T-cell (primary cell): ENCODE results near the gene VANGL1. TPM values are rescaled to one million over a fixed set of nuclear protein-coding genes. Genes with fewer than 3 reads are reported as not detected.
A peak's percentile ranks its signal among the peaks of the same experiment; 100 is the strongest.

Source experiments
- ATAC-seq, 4 experiments: fragments of 200-7000 bp in 3 of 4; fragments of 150-1000 bp in 1 of 4; cut with Tn5 transposase; replicated peaks in 1 of 4; 1 replicate in 3 of 4; 2 replicates in 1 of 4; pipeline ENCODE4 v1.10.0; 2021; ENCODE audit warnings: moderate library complexity in 3 of 4, mild to moderate bottlenecking in 2 of 4, moderate number of reproducible peaks in 1 of 4
- CTCF ChIA-PET, 2 donors: fragments of 300-600 bp; sonication (Branson Sonifier 250); formaldehyde crosslinking; loops; one replicate each; lab custom pipeline; 2022; ENCODE audit warnings: antibody characterized with exemption in 2 of 2; lab: Charles Lee
- POLR2A ChIA-PET, 2 donors: fragments of 300-600 bp; sonication (Branson Sonifier 250); formaldehyde crosslinking; loops; one replicate each; lab custom pipeline; 2022; ENCODE audit warnings: antibody characterized with exemption in 2 of 2; lab: Charles Lee
- DNase-seq, 35 experiments: peaks; one replicate each; pipeline versions ENCODE4 v3.0.0 to v3.0.0-alpha.2; 2013 to 2023
- H3K27ac ChIP-seq: one replicate; pipeline ENCODE4 v1.5.1; 2013; ENCODE audit warnings: low read length
- H3K27me3 ChIP-seq, 2 experiments: replicated peaks in 1 of 2; 1 replicate in 1 of 2; 2 replicates in 1 of 2; pipeline versions ENCODE4 v1.6.1 to v1.7.0; 2013; ENCODE audit warnings: low read length in 1 of 2, mixed read lengths in 1 of 2; ENCODE audit not compliant: control insufficient read depth in 2 of 2, insufficient read depth in 2 of 2; ENCODE audit errors: extremely low read depth in 1 of 2
- H3K36me3 ChIP-seq, 2 donors: 1 replicate in 1 of 2; 2 replicates in 1 of 2; pipeline versions ENCODE4 v1.6.1 to v1.7.0; 2013; ENCODE audit warnings: low read length in 1 of 2; ENCODE audit not compliant: control insufficient read depth in 2 of 2, insufficient read depth in 1 of 2; ENCODE audit errors: extremely low read depth in 1 of 2
- H3K4me1 ChIP-seq, 2 experiments: 1 replicate in 1 of 2; 2 replicates in 1 of 2; pipeline versions ENCODE4 v1.6.1 to v1.7.0; 2013; ENCODE audit warnings: low read length in 2 of 2, mixed read lengths in 1 of 2; ENCODE audit not compliant: insufficient read depth in 2 of 2, control insufficient read depth in 1 of 2; ENCODE audit errors: extremely low read depth in 1 of 2
- H3K4me3 ChIP-seq, 2 donors: 1 replicate in 1 of 2; 2 replicates in 1 of 2; pipeline versions ENCODE4 v1.5.1 to v1.7.0; 2013; ENCODE audit warnings: mild to moderate bottlenecking in 2 of 2, low read length in 1 of 2, moderate library complexity in 1 of 2; ENCODE audit not compliant: control insufficient read depth in 1 of 2; ENCODE audit errors: extremely low read depth in 1 of 2
- H3K9me3 ChIP-seq: 2 replicates; pipeline ENCODE4 v1.7.0; 2013
- H3K27ac Mint-ChIP-seq, 2 donors: one replicate each; pipeline ENCODE4 v1.8.0; 2020 to 2021; ENCODE audit warnings: mild to moderate bottlenecking in 2 of 2, mixed read lengths in 2 of 2
- H3K27me3 Mint-ChIP-seq, 2 donors: one replicate each; pipeline ENCODE4 v1.8.0; 2021 to 2022; ENCODE audit warnings: mixed read lengths in 2 of 2
- H3K36me3 Mint-ChIP-seq: one replicate; pipeline ENCODE4 v1.8.0; 2021; ENCODE audit warnings: mixed read lengths
- H3K4me1 Mint-ChIP-seq, 3 donors: one replicate each; pipeline ENCODE4 v1.8.0; 2020 to 2022; ENCODE audit warnings: mixed read lengths in 3 of 3, mild to moderate bottlenecking in 1 of 3
- H3K4me3 Mint-ChIP-seq, 3 donors: one replicate each; pipeline ENCODE4 v1.8.0; 2020 to 2022; ENCODE audit warnings: mild to moderate bottlenecking in 3 of 3, mixed read lengths in 3 of 3, moderate library complexity in 3 of 3
- H3K9me3 Mint-ChIP-seq, 3 donors: one replicate each; pipeline ENCODE4 v1.8.0; 2020 to 2022; ENCODE audit warnings: mixed read lengths in 3 of 3
- WGBS: methylation state at CpG from one replicate; pipeline ENCODE4 v1.1.5; 2013; ENCODE audit warnings: missing lambda C conversion rate; ENCODE audit not compliant: insufficient coverage; 5-methylcytosine and 5-hydroxymethylcytosine counted together
- total RNA-seq, 35 experiments: library from RNA in 6 of 35; stranded (reverse) in 6 of 35; fragments of 120-200 nt in 1 of 35; gene quantifications; one replicate each; pipeline versions ENCODE4 v1.2.1 to v1.2.4 and lab custom pipeline; 2013 to 2026

The VANGL1 gene
- total RNA-seq, 5 donors from 2014 or later (not counting 1 experiment from before 2014, with no cell fraction given) = 1.7 to 2.5 (median 2.4) TPM

DNA sequence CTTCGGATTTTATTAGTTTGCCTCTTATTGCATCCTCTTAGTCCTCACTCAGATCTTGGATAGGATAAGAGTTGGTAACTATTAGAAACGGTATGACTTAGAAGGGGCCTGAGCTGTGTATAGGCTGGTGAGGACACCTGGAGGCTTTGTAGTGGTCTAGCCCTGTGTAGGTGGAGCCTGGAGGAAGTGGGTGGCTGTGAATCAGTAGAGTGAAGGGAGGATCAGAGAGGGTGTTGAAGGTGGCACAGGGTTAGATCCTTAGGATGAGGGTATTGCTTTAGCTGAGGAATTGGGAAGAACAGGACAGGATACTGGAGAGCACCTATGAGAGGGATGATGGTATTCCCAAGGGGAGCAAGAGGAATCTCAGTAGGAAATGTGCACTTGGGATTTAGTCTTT is 5.7 kb downstream of the VANGL1 start:
- Histone ChIP-seq H3K27me3 (peaks cover 0 to 2% of the 10 kb centered on the region in 2 experiments), H3K36me3 (no peaks in the 10 kb centered on the region), H3K4me3 (no peak overlapping the region), H3K27ac (no peak overlapping the region), H3K4me1 (peaks cover 12 to 22% of the 10 kb centered on the region in 2 experiments), H3K9me3 (no peaks in the 10 kb centered on the region)
- Mint-ChIP-seq H3K4me1 (peaks cover 0 to 9% (median 8%) of the 10 kb centered on the region in 3 donors), H3K27me3 (peaks cover 5 to 11% of the 10 kb centered on the region in 2 donors), H3K9me3 (no peaks in the 10 kb centered on the region), H3K27ac (no peak overlapping the region), H3K36me3 (no peaks in the 10 kb centered on the region), H3K4me3 (no peak overlapping the region)
- ChIA-PET CTCF (no interaction called here), POLR2A (no interaction called here)
- DNase-seq (peak in 3 of 35 experiments; percentile 3 to 22 (median 9)), ATAC-seq (peak; percentile 59 to 87 (median 74))
- 14% methylated on average over 1 of the region's 2 CpGs for WGBS

DNA sequence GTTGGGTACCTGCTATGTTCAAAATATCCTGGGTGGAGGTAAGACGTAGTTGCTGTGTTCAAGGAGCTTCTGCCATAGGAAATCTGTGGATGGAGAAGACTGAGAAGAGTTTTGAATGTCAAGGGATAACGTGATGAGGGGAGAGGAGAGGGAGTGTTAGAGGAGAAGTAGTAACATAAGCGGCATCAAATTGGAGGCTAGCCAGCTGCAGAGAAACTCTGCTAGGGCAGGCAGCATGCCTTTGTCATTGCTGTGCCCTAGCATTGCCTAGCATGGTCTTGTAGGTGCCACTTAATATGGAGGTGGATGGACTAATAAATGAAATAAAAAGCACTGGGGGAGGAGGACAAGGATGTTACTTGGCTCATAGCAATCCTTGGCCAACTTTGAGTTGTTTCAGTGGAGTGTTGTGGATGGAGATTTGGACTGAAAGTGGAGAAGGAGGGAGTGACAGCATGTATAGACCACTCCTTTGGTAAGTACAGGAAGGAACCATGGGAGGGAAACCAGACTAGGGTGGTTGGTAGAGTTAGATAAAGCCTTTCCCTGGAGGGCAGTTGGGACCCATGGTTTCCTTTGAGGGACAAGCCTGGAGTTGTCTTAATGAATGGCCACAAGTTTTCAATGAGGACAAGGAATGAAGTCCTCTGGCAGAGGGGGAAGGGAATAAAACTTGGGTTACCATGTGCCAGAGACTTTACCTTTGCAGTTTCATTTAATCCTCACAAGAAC is 6.3 kb downstream of the VANGL1 start:
- Histone ChIP-seq H3K27ac (no peak overlapping the region), H3K27me3 (no peaks in the 10 kb centered on the region), H3K4me3 (no peak overlapping the region), H3K36me3 (no peaks in the 10 kb centered on the region), H3K9me3 (no peaks in the 10 kb centered on the region), H3K4me1 (peaks cover 8 to 22% of the 10 kb centered on the region in 2 experiments)
- Mint-ChIP-seq H3K4me1 (peaks cover 0 to 4% (median 4%) of the 10 kb centered on the region in 3 donors), H3K9me3 (no peaks in the 10 kb centered on the region), H3K27me3 (peaks cover 1 to 7% of the 10 kb centered on the region in 2 donors), H3K36me3 (no peaks in the 10 kb centered on the region), H3K4me3 (no peak overlapping the region), H3K27ac (no peak overlapping the region)
- DNase-seq (no peak), ATAC-seq (no peak)
- ChIA-PET POLR2A (no interaction called here), CTCF (no interaction called here)
- 83% methylated on average over 3 of the region's 3 CpGs for WGBS

DNA sequence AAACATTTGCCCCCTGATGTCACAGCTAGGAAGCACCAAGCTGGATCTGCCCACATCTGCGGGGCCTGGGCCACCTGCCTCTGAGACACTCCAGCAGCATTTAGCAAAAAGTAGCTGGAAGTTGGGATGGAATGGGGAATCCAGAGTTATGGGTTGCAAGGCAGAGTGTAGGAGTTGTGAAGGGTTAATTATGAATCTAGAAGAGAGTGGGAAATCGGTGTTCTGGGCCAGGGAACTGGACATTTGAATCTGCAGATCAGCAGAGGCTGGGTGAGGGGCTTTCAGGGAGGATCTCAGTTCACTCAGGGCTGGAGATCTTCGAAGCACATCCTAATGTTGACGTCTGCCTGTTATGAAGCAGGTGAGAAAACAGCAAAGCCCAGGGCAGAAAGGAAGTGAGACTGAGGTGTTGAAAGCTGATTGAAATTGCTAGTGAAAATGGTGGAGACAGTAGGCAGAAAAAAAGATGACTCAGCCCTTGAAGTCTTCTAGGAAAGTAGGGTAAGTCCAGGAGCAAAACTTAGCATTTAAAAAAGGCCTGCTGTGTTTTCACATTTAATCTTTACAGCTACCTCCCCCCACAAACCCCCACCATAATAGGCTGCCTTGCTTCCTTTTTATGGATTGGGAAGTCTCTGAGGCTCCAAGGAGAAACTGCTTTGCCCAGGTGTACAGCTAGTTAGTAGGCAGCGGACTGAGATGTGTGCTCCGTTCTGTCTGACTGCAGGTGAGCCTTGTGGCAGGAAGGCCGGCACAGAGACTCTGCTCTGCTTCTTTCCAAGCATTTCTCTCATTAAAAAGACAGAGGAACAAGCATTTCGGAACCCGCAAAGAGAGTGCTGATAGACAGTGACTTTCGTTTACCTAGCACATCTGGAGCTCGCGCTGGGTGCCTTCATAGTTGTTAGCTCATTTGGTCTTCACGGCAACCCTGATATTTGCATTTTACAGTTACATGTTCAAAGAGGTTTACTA is 7.2 kb downstream of the VANGL1 start:
- 68% methylated on average over 11 of the region's 13 CpGs for WGBS
- Mint-ChIP-seq H3K36me3 (no peaks in the 10 kb centered on the region), H3K9me3 (no peaks in the 10 kb centered on the region), H3K4me3 (no peak overlapping the region), H3K27me3 (peaks cover 0 to 3% of the 10 kb centered on the region in 2 donors), H3K4me1 (no peaks in the 10 kb centered on the region), H3K27ac (no peak overlapping the region)
- no peak overlapping the region for H3K27ac ChIP-seq
- no peaks in the 10 kb centered on the region for H3K27me3 ChIP-seq
- CTCF ChIA-PET = no interaction called here
- no peaks in the 10 kb centered on the region for H3K9me3 ChIP-seq
- peak; percentile 23 to 46 (median 37) for ATAC-seq
- peak in 1 of 35 experiments; percentile 14 for DNase-seq
- H3K4me1 ChIP-seq = peaks cover 8 to 22% of the 10 kb centered on the region in 2 experiments
- no peaks in the 10 kb centered on the region for H3K36me3 ChIP-seq
- POLR2A ChIA-PET = no interaction called here
- no peak overlapping the region for H3K4me3 ChIP-seq

DNA sequence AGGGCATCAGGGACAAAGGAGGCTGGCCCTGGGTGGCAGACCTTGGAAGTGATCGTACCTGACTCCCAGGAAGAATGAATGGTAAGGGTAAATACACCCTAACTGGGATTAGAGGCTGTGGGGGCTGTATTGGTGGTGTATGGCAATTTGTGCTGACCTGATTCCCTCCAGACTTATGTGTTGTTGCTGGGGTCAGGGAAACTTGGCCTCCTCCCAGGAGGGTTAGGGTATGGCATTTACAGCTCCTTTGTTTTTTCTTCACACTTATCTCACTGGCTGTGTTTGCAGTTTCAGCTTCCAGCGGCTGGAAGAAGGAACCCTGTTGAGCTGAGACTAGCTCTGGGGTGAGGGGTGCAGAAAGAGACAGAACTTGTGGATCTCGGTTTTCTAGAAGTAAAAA is 8.2 kb downstream of the VANGL1 start:
- no peak overlapping the region for H3K4me3 Mint-ChIP-seq
- no peak overlapping the region for H3K27ac ChIP-seq
- POLR2A ChIA-PET = no interaction called here
- 78% methylated on average over 1 of the region's 3 CpGs for WGBS
- H3K36me3 Mint-ChIP-seq = no peaks in the 10 kb centered on the region
- H3K4me3 ChIP-seq = no peak overlapping the region
- ATAC-seq = no peak
- no peaks in the 10 kb centered on the region for H3K36me3 ChIP-seq
- CTCF ChIA-PET = no interaction called here
- H3K27ac Mint-ChIP-seq = no peak overlapping the region
- no peaks in the 10 kb centered on the region for H3K9me3 Mint-ChIP-seq
- peaks cover 8 to 22% of the 10 kb centered on the region in 2 experiments for H3K4me1 ChIP-seq
- DNase-seq = no peak
- H3K9me3 ChIP-seq = no peaks in the 10 kb centered on the region
- H3K4me1 Mint-ChIP-seq = peaks cover 0 to 3% (median 0%) of the 10 kb centered on the region in 3 donors
- no peaks in the 10 kb centered on the region for H3K27me3 ChIP-seq
- peaks cover 0 to 3% of the 10 kb centered on the region in 2 donors for H3K27me3 Mint-ChIP-seq

DNA sequence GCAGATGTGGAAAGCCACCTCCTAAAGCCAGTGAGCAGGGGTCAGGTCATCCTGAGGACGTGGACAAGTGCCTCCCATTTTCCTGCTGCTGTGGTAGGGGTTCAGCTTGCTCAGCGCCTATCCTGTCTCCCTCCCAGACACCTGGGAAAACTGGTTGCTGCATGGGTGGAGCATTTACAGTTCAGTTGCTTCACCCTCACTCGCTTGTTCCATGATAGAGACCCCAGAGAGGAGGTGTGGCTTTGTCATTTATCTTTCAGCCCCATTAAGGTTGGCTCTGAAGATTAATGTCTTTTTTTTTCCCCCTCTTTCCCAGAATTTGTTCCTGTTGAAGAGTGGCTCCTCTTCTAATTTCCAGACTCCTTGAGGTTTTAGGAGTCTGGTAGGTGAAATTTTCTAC is 9.2 kb downstream of the VANGL1 start:
- peaks cover 2 to 8% (median 2%) of the 10 kb centered on the region in 3 donors for H3K4me1 Mint-ChIP-seq
- Histone ChIP-seq H3K27me3 (no peaks in the 10 kb centered on the region), H3K36me3 (no peaks in the 10 kb centered on the region), H3K4me1 (peaks cover 8 to 22% of the 10 kb centered on the region in 2 experiments), H3K27ac (no peak overlapping the region), H3K4me3 (no peak overlapping the region), H3K9me3 (no peaks in the 10 kb centered on the region)
- no peaks in the 10 kb centered on the region for H3K9me3 Mint-ChIP-seq
- WGBS = no CpG with 5 or more reads among the region's 3 CpGs
- no peak overlapping the region for H3K27ac Mint-ChIP-seq
- no peak for DNase-seq
- ATAC-seq = no peak
- peaks cover 0 to 1% of the 10 kb centered on the region in 2 donors for H3K27me3 Mint-ChIP-seq
- H3K4me3 Mint-ChIP-seq = no peak overlapping the region
- CTCF ChIA-PET = no interaction called here
- POLR2A ChIA-PET = no interaction called here
- H3K36me3 Mint-ChIP-seq = no peaks in the 10 kb centered on the region

DNA sequence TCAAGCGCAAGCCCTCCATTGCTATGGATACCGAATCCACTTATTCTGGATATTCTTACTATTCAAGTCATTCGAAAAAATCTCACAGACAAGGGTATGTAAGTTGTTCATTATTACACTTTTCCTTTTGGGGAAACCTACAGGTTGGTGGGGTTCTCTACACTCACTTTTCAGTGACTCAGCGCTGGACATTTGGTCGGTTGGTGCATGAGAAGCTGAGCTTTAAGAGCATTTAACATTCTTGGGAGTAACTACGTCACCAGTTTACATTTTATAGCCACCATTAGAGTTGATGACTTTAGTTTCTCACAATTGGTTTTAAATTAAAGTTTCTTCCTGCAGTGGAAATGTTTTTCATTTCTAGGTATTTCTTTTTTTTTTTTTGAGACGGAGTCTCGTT is 9.6 kb downstream of the VANGL1 start:
- no peak overlapping the region for H3K27ac ChIP-seq
- no peak overlapping the region for H3K4me3 Mint-ChIP-seq
- 92% methylated on average over 2 of the region's 8 CpGs for WGBS

More for the DNA sequence above, 9.6 kb downstream of the VANGL1 start:
- Mint-ChIP-seq H3K27me3 (peaks cover 0 to 1% of the 10 kb centered on the region in 2 donors), H3K4me1 (peaks cover 2 to 8% (median 2%) of the 10 kb centered on the region in 3 donors), H3K9me3 (no peaks in the 10 kb centered on the region), H3K36me3 (no peaks in the 10 kb centered on the region), H3K27ac (no peak overlapping the region)
- no peak overlapping the region for H3K4me3 ChIP-seq
- H3K27me3 ChIP-seq = no peaks in the 10 kb centered on the region
- ChIA-PET CTCF (no interaction called here), POLR2A (no interaction called here)
- ATAC-seq (no peak), DNase-seq (no peak)
- no peaks in the 10 kb centered on the region for H3K36me3 ChIP-seq
- no peaks in the 10 kb centered on the region for H3K9me3 ChIP-seq
- H3K4me1 ChIP-seq = peaks cover 8 to 22% of the 10 kb centered on the region in 2 experiments
